SIG-M5 treated with dmso at 0.1 percent for 504 hours (cell line): ENCODE data around the gene PRKAR1B.

ENCODE experiments used
- DNase-seq: peaks from one replicate; lab custom pipeline; 2025; ENCODE audit not compliant: unreplicated experiment; lab: John Stamatoyannopoulos, UW

PRKAR1B gene

GRCh38 chr7:575425-576366, 151.4 kb downstream of the PRKAR1B start:
- DNase-seq = no peak

- no peak for DNase-seq
Observed at GRCh38 chr7:574661-575395, 152.3 kb downstream of the PRKAR1B start.

DNA sequence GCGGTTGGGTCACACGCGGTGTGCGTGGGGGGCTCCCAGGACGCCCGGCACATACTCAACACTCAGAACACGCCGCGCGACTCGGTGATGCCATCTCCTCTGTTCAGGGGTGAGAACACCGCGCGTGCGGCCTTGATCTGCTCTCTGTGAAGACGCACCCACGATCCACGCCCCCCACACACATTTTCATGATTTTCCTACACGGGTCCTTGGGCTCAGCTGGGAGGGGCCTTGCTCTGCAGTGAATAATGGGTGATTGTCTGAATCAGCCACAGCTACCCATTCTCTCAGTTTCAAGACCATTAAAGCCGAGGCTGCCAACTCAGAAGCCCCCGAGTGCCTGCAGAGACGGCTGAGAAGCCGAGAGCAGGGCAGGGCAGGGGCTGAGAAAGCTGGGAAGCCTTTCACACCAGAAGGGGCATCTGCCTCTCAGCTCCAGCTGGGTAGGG, 153.1 kb downstream of the PRKAR1B start:
- DNase-seq = no peak

- DNase-seq = no peak
Observed at GRCh38 chr7:573269-573932, 153.7 kb downstream of the PRKAR1B start.

DNA sequence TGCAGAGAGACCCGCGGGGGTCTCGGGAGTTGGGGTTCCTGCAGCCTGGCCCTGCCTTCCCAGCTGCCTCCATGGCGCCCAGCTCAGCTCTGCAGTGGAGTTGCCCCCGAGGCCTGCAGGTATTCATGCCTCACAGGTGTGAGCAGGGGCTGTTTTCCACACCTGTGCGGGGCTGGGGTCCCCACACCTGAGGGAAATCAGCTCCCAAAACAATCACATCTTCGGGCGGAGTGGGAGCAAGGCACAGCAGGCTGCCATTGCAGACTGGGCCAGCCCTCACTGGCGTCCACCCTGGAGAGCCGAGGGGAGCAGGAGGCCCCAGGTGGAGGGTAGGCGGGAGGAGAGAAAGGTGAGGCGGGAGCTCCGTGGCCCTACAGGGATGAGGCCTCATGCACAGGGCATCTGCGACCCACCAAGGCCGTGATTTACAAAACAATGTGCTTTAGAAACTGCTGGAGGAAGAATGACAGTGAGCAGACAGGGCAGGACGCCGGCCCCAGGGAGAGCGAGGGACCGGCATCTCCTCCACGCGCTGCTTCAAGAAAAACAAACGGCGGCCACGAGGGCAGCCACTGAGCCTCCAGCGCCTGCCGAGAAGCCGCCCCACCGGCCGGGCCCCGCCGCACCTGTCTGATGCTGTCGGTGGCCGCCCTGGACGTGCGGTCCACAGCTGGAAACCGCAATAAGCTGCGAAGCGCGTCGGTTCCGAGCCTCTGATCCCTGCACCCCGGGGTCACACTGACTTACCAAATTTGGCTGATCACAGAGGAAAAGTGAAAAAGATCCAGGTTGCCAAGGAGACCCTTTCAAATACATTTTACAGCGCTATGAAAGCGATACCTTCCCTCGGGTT, 154.4 kb downstream of the PRKAR1B start:
- DNase-seq = no peak

DNA sequence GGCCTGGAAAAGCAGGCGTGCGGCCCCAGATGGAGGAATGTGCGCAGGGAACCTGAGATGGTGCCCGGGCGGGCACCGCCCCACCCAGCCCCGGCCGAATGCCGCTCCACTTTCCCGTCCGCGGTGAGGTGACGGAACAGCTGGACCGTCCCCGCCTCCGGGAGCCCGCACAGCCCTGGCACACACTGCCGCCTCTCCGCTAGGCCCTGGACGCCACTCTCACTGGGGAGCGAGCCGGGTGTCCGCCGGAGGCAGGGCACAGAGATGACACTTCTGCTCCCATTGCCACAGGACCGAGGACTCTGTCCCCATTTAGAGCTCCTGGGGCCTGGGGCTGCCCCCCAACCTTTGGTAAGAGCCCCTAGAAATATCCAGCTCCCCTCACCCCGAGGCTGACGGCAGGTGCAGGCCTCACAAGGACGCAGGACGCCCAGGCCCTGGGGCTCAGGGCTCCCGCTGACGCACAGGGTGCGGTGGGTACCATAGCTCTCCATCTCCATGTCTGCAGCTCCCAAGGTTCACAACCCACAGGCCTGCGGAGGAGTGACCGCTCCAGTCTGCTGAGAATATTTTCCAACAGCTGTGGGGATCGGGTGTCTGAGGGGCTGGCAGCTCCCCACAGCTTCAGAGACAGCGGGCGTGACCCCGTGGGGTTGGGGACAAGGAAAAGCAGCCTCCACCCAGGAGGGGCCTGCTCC, 155.2 kb downstream of the PRKAR1B start:
- no peak for DNase-seq

GRCh38 chr7:571096-571717, 155.9 kb downstream of the PRKAR1B start:
- no peak for DNase-seq

GRCh38 chr7:570801-571070, 156.3 kb downstream of the PRKAR1B start:
- DNase-seq = no peak

DNA sequence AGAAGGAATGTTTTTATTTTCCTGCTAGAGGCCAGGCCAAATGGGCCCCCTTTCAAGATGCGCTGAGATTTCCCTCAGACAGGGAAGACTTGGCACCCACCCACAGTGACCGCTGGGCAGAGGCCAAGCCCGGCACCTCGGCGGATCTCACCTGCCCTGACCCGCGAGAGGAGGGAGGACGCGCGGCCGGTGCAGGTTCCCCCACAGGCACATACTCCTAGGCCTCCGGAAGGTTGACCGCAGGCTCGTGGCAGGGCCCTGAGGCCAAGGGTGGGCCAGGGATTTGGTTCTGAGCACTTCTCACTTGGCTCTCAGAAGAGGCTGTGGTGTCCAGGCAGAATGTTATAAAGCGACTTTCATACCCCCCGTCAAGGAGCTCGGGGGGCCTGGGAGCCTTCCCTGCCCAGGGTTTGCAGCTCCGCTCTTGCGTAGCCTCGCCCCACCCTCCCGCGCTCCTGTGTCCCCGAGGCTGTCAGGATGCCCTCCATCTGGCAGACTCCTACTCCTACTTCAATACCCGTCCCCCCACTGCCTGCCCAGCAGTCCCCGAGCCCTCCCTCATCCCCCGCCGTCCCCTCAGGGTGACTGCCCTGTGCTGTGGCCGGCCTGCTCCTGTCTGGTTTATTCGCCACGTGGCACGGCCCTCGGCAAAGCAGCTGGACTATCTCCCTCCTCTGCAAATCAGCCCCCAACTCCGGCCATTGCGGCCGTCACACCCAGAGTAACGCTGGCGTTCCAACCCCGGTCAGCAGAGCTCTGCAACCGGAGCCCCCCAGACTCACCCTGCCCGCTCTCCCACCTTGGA, 156.9 kb downstream of the PRKAR1B start:
- no peak for DNase-seq

- no peak for DNase-seq
Observed at GRCh38 chr7:569071-569855, 157.8 kb downstream of the PRKAR1B start.

- DNase-seq = no peak
Observed at GRCh38 chr7:568031-568951, 158.8 kb downstream of the PRKAR1B start.

DNA sequence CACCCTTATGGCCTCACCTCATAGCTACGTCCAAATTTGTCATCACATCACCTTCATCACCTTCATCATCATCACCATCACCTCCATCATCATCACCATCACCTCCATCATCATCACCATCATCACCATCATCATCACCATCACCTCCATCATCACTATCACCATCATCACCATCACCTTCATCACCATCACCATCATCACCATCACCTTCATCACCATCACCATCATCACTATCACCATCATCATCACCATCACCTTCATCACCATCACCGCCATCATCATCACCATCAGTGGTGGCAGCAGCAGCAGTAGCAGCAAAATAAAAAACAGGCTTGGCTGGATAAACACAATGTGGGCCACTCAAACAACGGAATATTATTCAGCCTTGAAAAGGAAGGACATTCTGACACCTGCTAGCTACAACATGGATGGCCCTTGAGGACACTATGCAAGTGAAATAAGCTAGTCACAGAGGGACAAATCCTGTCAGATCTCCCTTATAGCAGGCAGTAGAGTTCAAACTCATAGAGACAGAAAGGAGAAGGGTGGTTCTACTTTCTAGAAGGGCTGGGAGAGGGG, 159.7 kb downstream of the PRKAR1B start:
- DNase-seq = no peak

DNA sequence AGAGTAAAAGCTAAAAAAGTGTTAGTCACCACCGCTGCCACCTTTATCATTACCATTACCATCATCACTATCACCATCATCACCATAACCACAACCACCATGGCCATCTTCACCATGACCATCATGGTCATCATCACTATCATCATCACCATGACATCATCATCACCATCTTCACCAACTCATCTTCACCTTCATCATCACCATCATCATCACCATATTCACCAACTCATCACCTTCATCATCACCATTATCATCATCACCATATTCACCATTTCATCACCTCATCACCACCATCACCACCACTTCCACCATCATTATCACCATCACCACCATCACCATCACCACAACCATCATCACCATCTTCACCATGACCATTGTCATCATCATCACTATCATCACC, 161.0 kb downstream of the PRKAR1B start:
- DNase-seq = no peak

- DNase-seq = no peak
Observed at GRCh38 chr7:564176-564865, 162.8 kb downstream of the PRKAR1B start.

- DNase-seq = no peak
Observed at GRCh38 chr7:563629-564170, 163.4 kb downstream of the PRKAR1B start.
